Activated B cell treated with CpG ODN at 0.5 μM for 24 hours (primary cell): ENCODE data around the gene CAD. TPM values are rescaled to one million over a fixed set of nuclear protein-coding genes. Genes with fewer than 3 reads are reported as not detected.
"Not testable (repeated sequence)": the region's sequence is repeated elsewhere in the genome, so short reads cannot be mapped to it uniquely, and the experiment has no call there.

Source experiments
- ATAC-seq: fragments of 200-7000 bp; cut with Tn5 transposase; one replicate; pipeline ENCODE4 v1.10.0; 2021; ENCODE audit warnings: low read depth, mild to moderate bottlenecking, moderate library complexity
- CTCF ChIA-PET: fragments of 350-600 bp; sonication (Branson Sonifier 250); formaldehyde crosslinking; loops from one replicate; lab custom pipeline; 2021; ENCODE audit warnings: antibody characterized with exemption; lab: Charles Lee
- POLR2A ChIA-PET: fragments of 350-600 bp; sonication (Branson Sonifier 250); formaldehyde crosslinking; loops from one replicate; lab custom pipeline; 2021; ENCODE audit warnings: antibody characterized with exemption; lab: Charles Lee
- DNase-seq: peaks from one replicate; pipeline ENCODE4 v3.0.0; 2022
- H3K27ac Mint-ChIP-seq: one replicate; pipeline ENCODE4 v1.8.0; 2020; ENCODE audit warnings: mixed read lengths
- H3K27me3 Mint-ChIP-seq: one replicate; pipeline ENCODE4 v1.8.0; 2021; ENCODE audit warnings: mixed read lengths
- H3K36me3 Mint-ChIP-seq: one replicate; pipeline ENCODE4 v1.8.0; 2021; ENCODE audit warnings: low read depth, mixed read lengths
- H3K4me1 Mint-ChIP-seq: one replicate; pipeline ENCODE4 v1.8.0; 2021; ENCODE audit warnings: mixed read lengths
- H3K4me3 Mint-ChIP-seq: one replicate; pipeline ENCODE4 v1.8.0; 2020; ENCODE audit warnings: mild to moderate bottlenecking, mixed read lengths
- H3K9me3 Mint-ChIP-seq: one replicate; pipeline ENCODE4 v1.8.0; 2020; ENCODE audit warnings: mixed read lengths
- intact Hi-C: fragments of 100-400 bp; cut with micrococcal nuclease; formaldehyde crosslinking; loops from one replicate; pipeline ENCODE4 v1.15.1; 2024
- total RNA-seq: library from RNA; stranded (reverse); gene quantifications from 2 replicates; pipeline ENCODE4 v1.2.3, GENCODE V29; 2022
- TF ChIP-seq, protein P1 (sequence below): fragments of 200-600 bp; IDR thresholded peaks from one replicate; pipeline ENCODE4 v1.8.0; 2022; ENCODE audit warnings: antibody characterized with exemption, mild to moderate bottlenecking

CAD gene
- total RNA-seq, 1 donor from 2014 or later = 64.1 TPM

DNA sequence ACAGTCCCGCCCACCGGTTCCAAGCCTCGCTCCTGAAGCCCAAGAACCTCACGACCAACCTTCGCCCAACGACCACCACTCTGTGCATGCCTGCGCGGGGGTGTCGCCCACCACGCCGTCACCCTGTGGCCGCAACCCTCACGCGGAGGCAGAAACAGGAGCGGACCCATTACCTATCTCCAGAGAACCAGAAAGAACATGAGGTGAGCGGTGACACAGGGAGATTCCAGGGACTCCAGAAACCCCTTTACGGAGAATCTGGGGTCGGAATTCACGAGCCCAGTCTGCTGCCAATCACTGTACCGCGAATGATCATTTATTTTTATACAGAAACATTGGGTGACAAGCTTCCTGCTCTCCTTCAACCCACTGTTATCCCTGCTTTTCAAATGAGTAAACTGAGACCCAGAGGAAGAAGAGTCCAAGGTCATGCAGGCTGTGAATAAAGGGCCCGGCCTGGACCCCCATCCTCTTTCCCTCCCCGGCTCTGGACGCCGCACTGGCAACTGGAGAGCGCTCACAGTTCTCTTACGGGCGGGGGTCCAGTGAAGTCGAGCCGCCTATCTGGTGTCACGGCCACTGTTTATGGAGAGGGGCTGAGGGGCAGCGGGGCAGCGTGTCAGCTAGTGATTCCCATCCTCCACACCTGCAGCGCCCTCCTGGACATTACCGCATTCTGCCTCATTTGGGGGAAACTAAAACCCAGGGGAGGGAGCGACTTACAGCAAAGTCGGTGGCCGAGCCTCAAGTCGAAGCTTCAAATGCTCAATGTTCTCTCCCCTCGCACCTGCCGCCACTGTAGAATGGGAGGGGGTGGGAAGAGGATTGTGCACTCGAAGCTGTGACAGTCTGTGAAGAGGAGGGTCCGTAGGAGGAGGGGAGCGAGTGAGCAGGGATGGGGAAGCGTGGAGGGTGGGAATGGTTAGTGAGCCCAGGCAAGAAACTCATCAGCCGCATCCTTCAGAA is 46.4 kb downstream of the CAD start:
- DNase-seq = no peak
- H3K27ac Mint-ChIP-seq = no peak overlapping the region
- ChIA-PET POLR2A (interaction anchor here (0.6 to 1.6 kb wide), 4 partner anchors 16 to 146 kb away, joined by 3 to 4 read pairs (median 4); partner anchors contain the start of genes ATRAID, PPM1G and SLC5A6), CTCF (interaction anchor here (1.4 to 2.0 kb wide), 3 partner anchors 16 to 94 kb away, joined by 4 to 8 read pairs (median 7); no protein-coding TSS in a partner anchor)
- H3K4me1 Mint-ChIP-seq = peaks cover 33% of the 10 kb centered on the region
- no peak for ATAC-seq
- TF ChIP-seq, protein P1, sequence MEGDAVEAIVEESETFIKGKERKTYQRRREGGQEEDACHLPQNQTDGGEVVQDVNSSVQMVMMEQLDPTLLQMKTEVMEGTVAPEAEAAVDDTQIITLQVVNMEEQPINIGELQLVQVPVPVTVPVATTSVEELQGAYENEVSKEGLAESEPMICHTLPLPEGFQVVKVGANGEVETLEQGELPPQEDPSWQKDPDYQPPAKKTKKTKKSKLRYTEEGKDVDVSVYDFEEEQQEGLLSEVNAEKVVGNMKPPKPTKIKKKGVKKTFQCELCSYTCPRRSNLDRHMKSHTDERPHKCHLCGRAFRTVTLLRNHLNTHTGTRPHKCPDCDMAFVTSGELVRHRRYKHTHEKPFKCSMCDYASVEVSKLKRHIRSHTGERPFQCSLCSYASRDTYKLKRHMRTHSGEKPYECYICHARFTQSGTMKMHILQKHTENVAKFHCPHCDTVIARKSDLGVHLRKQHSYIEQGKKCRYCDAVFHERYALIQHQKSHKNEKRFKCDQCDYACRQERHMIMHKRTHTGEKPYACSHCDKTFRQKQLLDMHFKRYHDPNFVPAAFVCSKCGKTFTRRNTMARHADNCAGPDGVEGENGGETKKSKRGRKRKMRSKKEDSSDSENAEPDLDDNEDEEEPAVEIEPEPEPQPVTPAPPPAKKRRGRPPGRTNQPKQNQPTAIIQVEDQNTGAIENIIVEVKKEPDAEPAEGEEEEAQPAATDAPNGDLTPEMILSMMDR = no peak
- H3K9me3 Mint-ChIP-seq = no peaks in the 10 kb centered on the region
- peaks cover 48% of the 10 kb centered on the region for H3K27me3 Mint-ChIP-seq
- intact Hi-C loops = loop anchor here (1.0 kb wide), 1 partner anchor 51 kb away; the partner anchor contains the start of genes ATRAID and SLC5A6
- H3K4me3 Mint-ChIP-seq = peak overlapping the region; percentile 88
- H3K36me3 Mint-ChIP-seq = peaks cover 2% of the 10 kb centered on the region

DNA sequence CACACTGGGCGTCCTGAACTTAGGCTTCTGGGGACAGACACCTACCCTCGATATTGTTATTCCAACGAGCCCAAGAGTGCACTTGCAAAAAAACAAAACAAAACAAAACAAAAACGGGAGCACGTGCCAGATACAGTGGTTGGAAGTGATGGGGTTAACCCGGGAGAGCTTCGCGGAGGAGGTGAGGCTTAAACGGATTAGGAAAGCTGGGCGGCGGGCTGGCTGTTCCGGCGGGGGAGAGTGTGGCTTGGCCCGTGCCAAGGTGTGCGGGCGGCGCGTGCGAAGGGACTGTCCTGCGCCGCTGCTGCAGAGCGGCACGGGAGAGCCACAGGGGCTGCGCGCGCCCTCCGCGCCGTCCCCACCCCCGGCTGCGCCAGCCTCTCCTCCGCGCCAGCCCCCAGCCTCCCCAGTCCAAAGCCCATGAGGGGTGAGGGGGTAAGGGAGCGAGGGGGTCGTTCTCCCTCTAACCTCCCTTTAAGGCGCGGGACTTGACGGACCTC is 47.1 kb downstream of the CAD start:
- Mint-ChIP-seq H3K27ac (no peak overlapping the region), H3K27me3 (peaks cover 42% of the 10 kb centered on the region), H3K9me3 (no peaks in the 10 kb centered on the region), H3K36me3 (peaks cover 2% of the 10 kb centered on the region), H3K4me3 (peak overlapping the region; percentile 88), H3K4me1 (peaks cover 33% of the 10 kb centered on the region)
- ChIA-PET CTCF (interaction anchor here (1.0 to 2.7 kb wide), 5 partner anchors 15 to 303 kb away, joined by 3 to 22 read pairs (median 7); no protein-coding TSS in a partner anchor), POLR2A (interaction anchor here (1.1 to 1.6 kb wide), 2 partner anchors 52 to 58 kb away, joined by 3 to 9 read pairs; partner anchors contain the start of genes ATRAID and SLC5A6)
- intact Hi-C loops = loop anchor here (1.0 kb wide), 1 partner anchor 52 kb away; the partner anchor contains the start of genes ATRAID and SLC5A6
- ATAC-seq = peak; percentile 40
- DNase-seq = peak; percentile 42
- TF ChIP-seq, protein P1 = no peak

DNA sequence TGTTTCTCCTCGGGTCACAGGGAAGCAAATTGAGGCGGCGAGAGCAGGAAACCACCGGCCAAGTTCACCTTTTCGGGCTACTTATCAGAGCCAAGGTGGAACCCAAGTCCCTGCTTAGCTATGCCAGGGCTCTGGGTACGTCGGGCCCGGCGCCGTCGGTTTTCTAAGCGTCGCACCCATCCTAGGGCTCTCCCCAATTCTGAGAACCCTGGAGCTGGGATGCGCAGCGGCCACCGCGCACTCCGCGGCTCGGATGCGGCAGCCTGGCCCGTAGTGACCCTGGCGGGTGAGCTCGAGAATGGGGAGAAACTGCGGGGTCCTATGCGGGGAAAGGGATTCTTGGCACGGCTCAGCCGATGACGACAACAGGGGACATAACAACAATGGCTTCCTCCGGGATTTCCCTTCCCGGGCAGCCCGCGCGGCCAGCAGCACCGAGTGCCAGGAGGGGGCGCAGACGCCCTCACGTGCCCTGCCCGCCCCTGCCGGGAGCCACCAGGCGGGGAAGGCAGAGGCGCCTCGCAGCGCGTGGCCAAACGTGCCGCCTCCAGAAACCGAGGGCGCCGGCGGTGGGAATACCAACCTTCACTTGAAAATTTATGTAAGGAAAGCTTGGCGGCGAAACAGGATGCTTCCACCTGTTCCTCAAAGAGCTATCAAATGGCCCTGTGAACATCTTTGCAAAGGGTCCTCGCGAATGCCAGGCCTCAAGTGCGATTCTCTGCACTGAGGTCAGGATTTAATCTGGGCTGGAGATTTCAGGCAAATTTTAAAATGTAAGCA is 47.8 kb downstream of the CAD start:
- TF ChIP-seq, protein P1 = no peak
- Mint-ChIP-seq H3K4me1 (peaks cover 33% of the 10 kb centered on the region), H3K4me3 (peak overlapping the region; percentile 88), H3K27me3 (peaks cover 44% of the 10 kb centered on the region), H3K9me3 (no peaks in the 10 kb centered on the region), H3K36me3 (peaks cover 2% of the 10 kb centered on the region), H3K27ac (no peak overlapping the region)
- ATAC-seq = peak; percentile 73
- ChIA-PET CTCF (interaction anchor here (0.7 to 2.7 kb wide), 4 partner anchors 15 to 303 kb away, joined by 3 to 22 read pairs (median 6); no protein-coding TSS in a partner anchor), POLR2A (interaction anchor here (0.7 to 1.6 kb wide), 5 partner anchors 52 to 746 kb away, joined by 3 to 9 read pairs (median 4); partner anchors contain the start of genes ATRAID and SLC5A6)
- peak; percentile 68 for DNase-seq
- intact Hi-C loops = loop anchor here (1.0 kb wide), 2 partner anchors 53 to 105 kb away; partner anchors contain the start of genes ATRAID, EIF2B4, SLC5A6 and SNX17

DNA sequence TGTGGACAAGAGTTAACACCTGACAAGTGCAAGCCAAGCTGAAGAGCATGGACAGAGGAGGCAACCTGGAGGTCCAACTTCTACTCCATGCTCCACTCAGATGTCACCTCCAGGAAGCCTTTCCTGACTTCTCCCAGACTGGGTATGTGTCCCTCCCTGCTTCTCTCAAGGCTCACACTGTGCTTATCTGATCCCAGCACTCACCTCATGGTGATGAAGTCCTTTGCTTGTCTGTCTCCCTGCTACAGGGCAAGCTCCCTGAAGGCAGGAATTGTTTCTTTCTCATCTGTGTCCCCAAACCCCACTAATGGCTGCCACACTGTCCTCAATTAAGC is 48.3 kb downstream of the CAD start:
- Mint-ChIP-seq H3K36me3 (peaks cover 2% of the 10 kb centered on the region), H3K4me3 (peak overlapping the region; percentile 52), H3K9me3 (no peaks in the 10 kb centered on the region), H3K27ac (no peak overlapping the region), H3K27me3 (peaks cover 41% of the 10 kb centered on the region), H3K4me1 (peaks cover 33% of the 10 kb centered on the region)
- intact Hi-C loops = loop anchor here (1.0 kb wide), 1 partner anchor 105 kb away; the partner anchor contains the start of genes EIF2B4 and SNX17
- no peak for ATAC-seq
- POLR2A ChIA-PET = interaction anchor here (0.7 to 1.6 kb wide), 5 partner anchors 53 to 746 kb away, joined by 3 to 9 read pairs (median 4); partner anchors contain the start of genes ATRAID and SLC5A6
- TF ChIP-seq, protein P1 = no peak
- DNase-seq = no peak
- CTCF ChIA-PET = interaction anchor here (0.7 to 2.7 kb wide), 3 partner anchors 14 to 304 kb away, joined by 3 to 22 read pairs (median 3); no protein-coding TSS in a partner anchor

DNA sequence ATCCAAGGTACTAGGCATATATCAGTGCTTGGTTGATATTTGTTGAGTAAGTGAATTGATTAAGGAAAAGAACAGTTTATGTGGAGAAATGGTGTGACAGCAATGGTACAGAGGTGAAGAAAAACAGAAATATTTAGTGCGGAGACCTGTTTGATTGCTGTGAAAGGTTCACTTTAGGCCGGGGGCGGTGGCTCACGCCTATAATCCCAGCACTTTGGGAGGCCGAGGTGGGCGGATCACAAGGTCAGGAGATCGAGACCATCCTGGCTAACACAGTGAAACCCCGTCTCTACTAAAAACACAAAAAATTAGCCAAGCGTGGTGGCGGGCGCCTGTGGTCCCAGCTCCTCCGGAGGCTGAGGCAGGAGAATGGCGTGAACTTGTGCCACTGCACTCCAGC is 51.1 kb downstream of the CAD start:
- H3K36me3 Mint-ChIP-seq, ATAC-seq, H3K4me3 Mint-ChIP-seq, intact Hi-C loops, DNase-seq, POLR2A ChIA-PET, H3K9me3 Mint-ChIP-seq, H3K27ac Mint-ChIP-seq: not testable (repeated sequence)
- Mint-ChIP-seq H3K4me1 (peaks cover 18% of the 10 kb centered on the region), H3K27me3 (peaks cover 24% of the 10 kb centered on the region)
- CTCF ChIA-PET = interaction anchor here (0.6 kb wide), 1 partner anchor 11 kb away, joined by 3 read pairs; no protein-coding TSS in a partner anchor
